MM.1S (cell line): ENCODE measurements around the gene RABGAP1L.
"Not testable (repeated sequence)": the region's sequence is repeated elsewhere in the genome, so short reads cannot be mapped to it uniquely, and the experiment has no call there.

ENCODE experiments used
- DNase-seq: peaks from one replicate; pipeline ENCODE4 v3.0.0-alpha.2; 2015
- H2AFZ ChIP-seq: fragments of 300-600 bp; sonication (generic); 2 replicates; pipeline ENCODE4 v1.6.0; 2016; ENCODE audit warnings: antibody characterized with exemption, low read length
- H3F3A ChIP-seq: fragments of 300-600 bp; sonication (generic); 2 replicates; pipeline ENCODE4 v1.6.1; 2016; ENCODE audit warnings: mild to moderate bottlenecking, antibody characterized with exemption, low read length, moderate library complexity, mixed read lengths; ENCODE audit not compliant: insufficient read depth
- H3K27ac ChIP-seq: fragments of 300-600 bp; sonication (generic); 2 replicates; pipeline ENCODE4 v1.5.1; 2016; ENCODE audit warnings: mild to moderate bottlenecking, low read length
- H3K27me3 ChIP-seq: fragments of 300-600 bp; sonication (generic); replicated peaks from 2 replicates; pipeline ENCODE4 v1.6.0; 2016; ENCODE audit warnings: low read length; ENCODE audit not compliant: insufficient read depth
- H3K36me3 ChIP-seq: fragments of 300-600 bp; sonication (generic); replicated peaks from 2 replicates; pipeline ENCODE4 v1.6.1; 2016; ENCODE audit warnings: mild to moderate bottlenecking, low read length, mixed read lengths; ENCODE audit not compliant: insufficient read depth
- H3K4me1 ChIP-seq: fragments of 300-600 bp; sonication (generic); 2 replicates; pipeline ENCODE4 v1.6.1; 2016; ENCODE audit warnings: low read length, mixed read lengths
- H3K4me2 ChIP-seq: fragments of 300-600 bp; sonication (generic); 2 replicates; pipeline ENCODE4 v1.6.0; 2016; ENCODE audit warnings: low read depth, low read length
- H3K4me3 ChIP-seq: fragments of 300-600 bp; sonication (generic); 2 replicates; pipeline ENCODE4 v1.5.1; 2016; ENCODE audit warnings: low read length, mixed read lengths
- H3K79me2 ChIP-seq: fragments of 300-600 bp; sonication (generic); 2 replicates; pipeline ENCODE4 v1.6.1; 2016; ENCODE audit warnings: mixed run types, low read length, mixed read lengths
- H3K9ac ChIP-seq: fragments of 300-600 bp; sonication (generic); 2 replicates; pipeline ENCODE4 v1.6.1; 2016; ENCODE audit warnings: low read length, mixed read lengths
- H3K9me2 ChIP-seq: fragments of 300-600 bp; sonication (generic); replicated peaks from 2 replicates; pipeline ENCODE4 v1.6.1; 2016; ENCODE audit warnings: mild to moderate bottlenecking, low read length, mixed read lengths; ENCODE audit not compliant: insufficient read depth
- H3K9me3 ChIP-seq: fragments of 300-600 bp; sonication (generic); replicated peaks from 2 replicates; pipeline ENCODE4 v1.6.1; 2016; ENCODE audit warnings: mild to moderate bottlenecking, low read length, mixed read lengths; ENCODE audit not compliant: insufficient read depth
- H4K20me1 ChIP-seq: fragments of 300-600 bp; sonication (generic); 2 replicates; pipeline ENCODE4 v1.6.1; 2016; ENCODE audit warnings: mild to moderate bottlenecking, low read length, moderate library complexity, mixed read lengths; ENCODE audit not compliant: insufficient read depth
- CTCF ChIP-seq: fragments of 300-600 bp; sonication (generic); IDR thresholded peaks from 2 replicates; pipeline ENCODE4 v1.5.1; 2016; ENCODE audit warnings: antibody characterized with exemption, low read length, mixed read lengths
- EZH2 ChIP-seq: fragments of 300-600 bp; sonication (generic); optimal IDR thresholded peaks from 2 replicates; pipeline ENCODE3; 2017; ENCODE audit warnings: low read depth, mild to moderate bottlenecking, antibody characterized with exemption, low read length, mixed read lengths
- EZH2phosphoT487 ChIP-seq: fragments of 300-600 bp; sonication (generic); IDR thresholded peaks from 2 replicates; pipeline ENCODE4 v1.6.1; 2018; ENCODE audit warnings: antibody characterized with exemption, low read length

RABGAP1L gene

GRCh38 chr1:174568551-174568950 is 409.2 kb downstream of the RABGAP1L start:
- no peak overlapping the region for H3K4me2 ChIP-seq
- H3K79me2 ChIP-seq = no peaks in the 10 kb centered on the region
- no peaks in the 10 kb centered on the region for H3K27me3 ChIP-seq
- no peak overlapping the region for H3K4me3 ChIP-seq
- no peak for DNase-seq
- H3K36me3 ChIP-seq = no peaks in the 10 kb centered on the region
- H3K9me3 ChIP-seq = no peaks in the 10 kb centered on the region
- H3F3A ChIP-seq = no peaks in the 10 kb centered on the region
- H2AFZ ChIP-seq = no peak overlapping the region
- H3K9ac ChIP-seq = no peak overlapping the region
- TF ChIP-seq EZH2phosphoT487 = no peak
- TF ChIP-seq EZH2 = no peak
- no peak for TF ChIP-seq CTCF
- H3K4me1 ChIP-seq = no peaks in the 10 kb centered on the region
- no peaks in the 10 kb centered on the region for H4K20me1 ChIP-seq
- no peak overlapping the region for H3K27ac ChIP-seq
- no peaks in the 10 kb centered on the region for H3K9me2 ChIP-seq

- H3K27ac ChIP-seq = no peak overlapping the region
- no peak overlapping the region for H3K9ac ChIP-seq
- H3K79me2 ChIP-seq = no peaks in the 10 kb centered on the region
- no peak for DNase-seq
- no peaks in the 10 kb centered on the region for H3K4me1 ChIP-seq
- no peak overlapping the region for H3K4me2 ChIP-seq
- no peaks in the 10 kb centered on the region for H4K20me1 ChIP-seq
- no peak overlapping the region for H2AFZ ChIP-seq
- H3K9me3 ChIP-seq = no peaks in the 10 kb centered on the region
- H3F3A ChIP-seq = no peaks in the 10 kb centered on the region
- H3K27me3 ChIP-seq = no peaks in the 10 kb centered on the region
- no peak overlapping the region for H3K4me3 ChIP-seq
- H3K9me2 ChIP-seq = no peaks in the 10 kb centered on the region
- TF ChIP-seq CTCF = no peak
- TF ChIP-seq EZH2 = no peak
- no peak for TF ChIP-seq EZH2phosphoT487
- H3K36me3 ChIP-seq = no peaks in the 10 kb centered on the region
These were observed 409.9 kb downstream of the RABGAP1L start for GRCh38 chr1:174569240-174569639.

GRCh38 chr1:174572771-174573170 is 413.5 kb downstream of the RABGAP1L start:
- Histone ChIP-seq H4K20me1 (no peaks in the 10 kb centered on the region), H3K27ac (no peak overlapping the region), H3K9me3 (no peaks in the 10 kb centered on the region), H2AFZ (no peak overlapping the region), H3K27me3 (no peaks in the 10 kb centered on the region), H3K4me3 (no peak overlapping the region), H3K4me1 (no peaks in the 10 kb centered on the region), H3K9ac (no peak overlapping the region), H3K79me2 (no peaks in the 10 kb centered on the region), H3K4me2 (no peak overlapping the region), H3F3A (no peaks in the 10 kb centered on the region), H3K36me3 (no peaks in the 10 kb centered on the region), H3K9me2 (no peaks in the 10 kb centered on the region)
- DNase-seq = no peak
- no peak for TF ChIP-seq EZH2phosphoT487
- TF ChIP-seq EZH2 = no peak
- no peak for TF ChIP-seq CTCF

- not testable (repeated sequence) for H3K4me3 ChIP-seq, H3K9ac ChIP-seq, H3K4me1 ChIP-seq, H4K20me1 ChIP-seq, H3K36me3 ChIP-seq, H3K79me2 ChIP-seq, H3K9me3 ChIP-seq, H3F3A ChIP-seq, DNase-seq, H3K27me3 ChIP-seq, H3K4me2 ChIP-seq, H3K27ac ChIP-seq, H2AFZ ChIP-seq, H3K9me2 ChIP-seq
These were observed 416.8 kb downstream of the RABGAP1L start for GRCh38 chr1:174576120-174576519.
